ACC112 (cell line): ENCODE measurements around the gene PEAK3.
A peak's percentile ranks its signal among the peaks of the same experiment; 100 is the strongest.

ENCODE experiments used
- H2AFZ ChIP-seq: fragments of 200-600 bp; sonication (generic); one replicate; pipeline ENCODE4 v1.6.0; 2017; ENCODE audit warnings: antibody characterized with exemption, low read length; ENCODE audit not compliant: unreplicated experiment
- H3K27ac ChIP-seq: fragments of 200-600 bp; sonication (generic); 2 replicates; pipeline ENCODE4 v1.5.1; 2014; ENCODE audit warnings: low read depth, mild to moderate bottlenecking, antibody characterized with exemption, low read length, moderate library complexity
- H3K27me3 ChIP-seq: fragments of 200-600 bp; sonication (generic); 2 replicates; pipeline ENCODE4 v1.6.1; 2014; ENCODE audit warnings: mild to moderate bottlenecking, antibody characterized with exemption, low read length, moderate library complexity, mixed read lengths; ENCODE audit not compliant: insufficient read depth
- H3K36me3 ChIP-seq: fragments of 200-600 bp; sonication (generic); 2 replicates; pipeline ENCODE4 v1.6.1; 2016; ENCODE audit warnings: mild to moderate bottlenecking, antibody characterized with exemption, low read length, moderate library complexity, mixed read lengths; ENCODE audit not compliant: insufficient read depth
- H3K4me1 ChIP-seq: fragments of 200-600 bp; sonication (generic); one replicate; pipeline ENCODE4 v1.6.1; 2016; ENCODE audit warnings: low read length, mixed read lengths; ENCODE audit not compliant: insufficient read depth, unreplicated experiment, control insufficient read depth
- H3K4me3 ChIP-seq: fragments of 200-600 bp; sonication (generic); 2 replicates; pipeline ENCODE4 v1.5.1; 2014; ENCODE audit warnings: mild to moderate bottlenecking, low read depth, low read length
- H3K79me2 ChIP-seq: fragments of 200-600 bp; sonication (generic); one replicate; pipeline ENCODE4 v1.6.0; 2016; ENCODE audit warnings: low read length; ENCODE audit not compliant: control insufficient read depth, unreplicated experiment, insufficient read depth

Gene PEAK3

DNA sequence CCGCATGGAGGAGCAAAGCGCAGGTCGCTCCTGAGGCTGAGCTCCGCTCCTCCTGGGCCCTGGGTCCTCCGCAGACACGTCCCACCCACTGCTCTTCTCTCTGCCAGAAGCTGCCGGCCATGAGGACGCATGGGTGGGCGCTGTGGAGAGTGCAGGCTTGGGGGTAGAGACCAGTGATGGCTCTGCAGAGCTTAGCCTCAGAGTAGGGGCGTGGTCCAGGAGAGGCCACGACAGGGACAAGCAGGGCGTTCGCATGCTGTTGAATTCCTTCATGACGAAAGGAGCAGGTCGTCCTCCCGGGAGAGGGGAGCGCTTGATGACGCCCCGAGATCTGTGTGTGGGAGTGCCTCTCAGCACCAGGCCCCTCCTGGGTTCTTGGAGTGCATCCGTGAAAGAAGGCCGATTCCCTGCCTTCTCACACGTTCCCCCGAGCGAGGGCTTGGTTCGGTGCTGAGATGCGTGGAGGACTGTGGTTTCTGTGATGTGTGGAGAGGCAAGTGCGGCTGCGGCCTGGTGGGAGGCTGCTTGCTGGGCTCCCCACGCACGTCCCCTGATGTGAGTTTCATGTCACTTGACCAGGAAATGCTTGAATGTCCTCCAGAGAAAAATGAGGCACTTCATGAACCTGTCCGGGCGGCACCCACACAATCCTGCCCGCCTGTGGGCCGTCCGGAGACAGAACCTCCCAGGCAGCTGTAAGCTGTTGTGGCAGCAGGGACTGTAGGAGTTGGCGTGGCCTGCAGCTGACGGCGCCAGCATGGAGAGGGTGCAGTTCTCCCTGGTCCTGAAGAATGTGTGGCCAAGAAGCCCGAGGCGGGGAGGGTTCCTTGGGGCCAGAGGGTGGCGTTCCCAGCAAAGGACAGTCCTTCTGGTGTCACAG lies 40.9 kb downstream of the PEAK3 start:
- no peaks in the 10 kb centered on the region for H3K36me3 ChIP-seq

GRCh38 chr19:2239771-2240770 lies 41.9 kb downstream of the PEAK3 start:
- Histone ChIP-seq H3K79me2 (peaks cover 83% of the 10 kb centered on the region), H2AFZ (no peak overlapping the region), H3K27me3 (no peaks in the 10 kb centered on the region), H3K4me3 (peak overlapping the region; percentile 94), H3K36me3 (no peaks in the 10 kb centered on the region), H3K27ac (peak overlapping the region; percentile 41; the same call in 1 of the 2 replicates), H3K4me1 (peaks cover 24% of the 10 kb centered on the region)

More for the DNA sequence above, 40.9 kb downstream of the PEAK3 start:
- Histone ChIP-seq H3K27me3 (no peaks in the 10 kb centered on the region), H2AFZ (no peak overlapping the region), H3K4me3 (peak overlapping the region; percentile 94), H3K4me1 (peaks cover 24% of the 10 kb centered on the region), H3K27ac (no peak overlapping the region), H3K79me2 (peaks cover 72% of the 10 kb centered on the region)

- Histone ChIP-seq H3K4me1 (peaks cover 24% of the 10 kb centered on the region), H3K36me3 (no peaks in the 10 kb centered on the region), H3K4me3 (peak overlapping the region; percentile 94), H3K27ac (peak overlapping the region; percentile 41; the same call in 1 of the 2 replicates), H2AFZ (no peak overlapping the region), H3K79me2 (peaks cover 92% of the 10 kb centered on the region), H3K27me3 (no peaks in the 10 kb centered on the region)
Measured at GRCh38 chr19:2239173-2239572, 42.8 kb downstream of the PEAK3 start.

DNA sequence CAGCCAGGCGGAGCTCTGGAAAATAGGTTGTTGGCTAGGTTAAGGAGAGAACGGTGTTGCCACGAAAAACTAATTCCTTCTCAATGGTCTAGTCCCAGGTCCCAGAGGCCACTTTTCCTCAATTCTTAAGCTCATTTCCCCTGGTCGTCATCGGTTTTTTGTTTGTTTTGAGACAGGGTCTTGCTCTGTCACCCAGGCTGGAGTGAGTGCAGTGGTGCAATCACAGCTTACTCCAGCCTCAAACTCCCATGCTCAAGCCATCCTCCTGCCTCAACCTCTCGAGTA lies 44.2 kb downstream of the PEAK3 start:
- H3K27ac ChIP-seq, result no peak overlapping the region
- peak overlapping the region; percentile 94 for H3K4me3 ChIP-seq
- H3K79me2 ChIP-seq, result peaks cover 91% of the 10 kb centered on the region
- no peak overlapping the region for H2AFZ ChIP-seq
- peaks cover 24% of the 10 kb centered on the region for H3K4me1 ChIP-seq
- no peaks in the 10 kb centered on the region for H3K36me3 ChIP-seq
- no peaks in the 10 kb centered on the region for H3K27me3 ChIP-seq

DNA sequence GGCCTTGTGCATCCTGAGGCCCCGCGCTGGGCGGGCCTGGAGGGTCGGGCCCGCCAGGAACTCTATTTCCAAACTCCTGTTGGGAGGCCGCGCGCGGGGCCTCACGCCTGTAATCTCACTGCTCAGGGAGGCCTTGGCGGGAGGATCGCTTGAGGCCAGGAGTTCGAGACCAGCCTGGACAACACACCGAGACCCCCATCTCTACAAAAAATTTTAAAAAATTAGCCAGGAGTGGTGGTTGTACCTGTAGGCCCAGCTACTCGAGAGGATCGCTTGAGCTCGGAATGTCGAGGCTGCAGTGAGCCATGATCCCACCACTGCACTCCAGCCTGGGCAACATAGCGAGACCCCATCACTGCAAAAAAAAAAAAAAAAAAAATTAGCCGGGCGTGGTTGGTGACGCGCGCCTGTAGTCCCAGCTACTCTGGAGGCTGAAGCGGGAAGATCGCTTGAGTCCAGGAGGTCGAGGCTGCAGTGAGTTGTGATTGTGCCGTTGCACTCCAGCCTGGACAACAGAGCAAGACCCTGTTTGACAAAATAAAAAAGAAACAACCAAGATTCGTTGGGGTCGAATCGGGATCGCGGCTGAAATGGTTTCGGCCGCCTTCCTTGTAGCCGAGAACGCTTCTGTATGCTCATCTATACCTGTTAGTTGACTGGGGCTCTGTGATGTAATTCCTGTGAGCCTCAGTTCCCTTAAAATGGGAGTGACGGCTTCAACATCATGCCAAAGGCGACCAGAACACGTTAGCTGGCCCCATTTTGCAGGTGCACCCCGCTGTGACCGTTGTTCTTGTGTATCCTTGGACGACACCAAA lies 44.7 kb downstream of the PEAK3 start:
- H3K27ac ChIP-seq, result peak overlapping the region; percentile 91
- no peaks in the 10 kb centered on the region for H3K36me3 ChIP-seq

GRCh38 chr19:2236314-2237050 lies 45.5 kb downstream of the PEAK3 start, which contains the start of the genes PLEKHJ1 and SF3A2:
Gene PLEKHJ1 (minus strand): TSS chr19:2236329. CDS start chr19:2236248, 81 bp downstream.
Gene SF3A2 (plus strand): TSS chr19:2236824. CDS start chr19:2243419, 6,595 bp downstream.
- H3K27me3 ChIP-seq, result no peaks in the 10 kb centered on the region
- peak within 1 kb of the TSS; percentile 91 for H3K27ac ChIP-seq
- H3K79me2 ChIP-seq, result peaks cover 77% of the 10 kb centered on the region
- H2AFZ ChIP-seq, result peak within 1 kb of the TSS; percentile 58
- peak within 1 kb of the TSS; percentile 94 for H3K4me3 ChIP-seq
- H3K36me3 ChIP-seq, result no peaks in the 10 kb centered on the region
- peaks cover 24% of the 10 kb centered on the region for H3K4me1 ChIP-seq

More for the DNA sequence above, 44.7 kb downstream of the PEAK3 start:
- Histone ChIP-seq H3K4me1 (peaks cover 24% of the 10 kb centered on the region), H3K4me3 (peak overlapping the region; percentile 94), H3K27me3 (no peaks in the 10 kb centered on the region), H2AFZ (no peak overlapping the region), H3K79me2 (peaks cover 85% of the 10 kb centered on the region)

DNA sequence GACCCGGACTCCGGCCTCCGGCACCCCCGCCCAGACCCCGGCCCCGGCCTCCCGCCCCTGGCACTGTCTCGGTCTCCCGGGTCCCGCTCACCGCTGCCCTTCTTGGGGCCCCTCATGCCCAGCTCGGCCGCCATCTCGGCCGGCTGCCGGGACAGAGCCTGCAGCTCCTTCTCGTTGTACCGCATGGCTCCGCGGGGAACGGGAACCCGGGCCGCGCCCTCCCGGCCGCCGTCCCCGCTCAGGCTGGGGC lies 46.0 kb downstream of the PEAK3 start:
- Histone ChIP-seq H2AFZ (no peak overlapping the region), H3K4me1 (peaks cover 23% of the 10 kb centered on the region), H3K4me3 (peak overlapping the region; percentile 94), H3K79me2 (peaks cover 73% of the 10 kb centered on the region), H3K36me3 (no peaks in the 10 kb centered on the region), H3K27me3 (no peaks in the 10 kb centered on the region), H3K27ac (peak overlapping the region; percentile 91)

GRCh38 chr19:2235381-2236063 lies 46.5 kb downstream of the PEAK3 start:
- Histone ChIP-seq H3K4me3 (peak overlapping the region; percentile 94), H2AFZ (no peak overlapping the region), H3K79me2 (peaks cover 68% of the 10 kb centered on the region), H3K27me3 (no peaks in the 10 kb centered on the region), H3K36me3 (no peaks in the 10 kb centered on the region), H3K27ac (peak overlapping the region; percentile 91; the same call in 1 of the 2 replicates), H3K4me1 (peaks cover 19% of the 10 kb centered on the region)

GRCh38 chr19:2234996-2235380 lies 47.0 kb downstream of the PEAK3 start:
- Histone ChIP-seq H3K27me3 (no peaks in the 10 kb centered on the region), H3K4me1 (peaks cover 15% of the 10 kb centered on the region), H3K27ac (no peak overlapping the region), H2AFZ (no peak overlapping the region), H3K79me2 (peaks cover 63% of the 10 kb centered on the region), H3K4me3 (peak overlapping the region; percentile 94), H3K36me3 (no peaks in the 10 kb centered on the region)
